Right renal cortex interstitium (tissue), 3 donors: Measurements from ENCODE around the gene RPL3. TPM values are rescaled to one million over a fixed set of nuclear protein-coding genes. Genes with fewer than 3 reads are reported as not detected.
"Not testable (repeated sequence)": the region's sequence is repeated elsewhere in the genome, so short reads cannot be mapped to it uniquely, and the experiment has no call there.

Experiments
- DNase-seq, 3 donors: peaks; one replicate each; pipeline ENCODE4 v3.0.0-alpha.2; 2013; ENCODE audit warnings: low read depth in 3 of 3, low spot score in 2 of 3
- polyA plus RNA-seq, 3 donors: library from polyadenylated mRNA; unstranded; fragments of 120-200 nt; gene quantifications; one replicate each; pipeline ENCODE4 v1.2.1, GENCODE V29; 2013; ENCODE audit not compliant: insufficient read length in 3 of 3

Gene RPL3
- polyA plus RNA-seq, 3 donors = 3,033 to 3,217 (median 3,141) TPM

GRCh38 chr22:39352306-39352891 lies 33.0 kb upstream of the RPL3 start:
- no peak for DNase-seq

DNA sequence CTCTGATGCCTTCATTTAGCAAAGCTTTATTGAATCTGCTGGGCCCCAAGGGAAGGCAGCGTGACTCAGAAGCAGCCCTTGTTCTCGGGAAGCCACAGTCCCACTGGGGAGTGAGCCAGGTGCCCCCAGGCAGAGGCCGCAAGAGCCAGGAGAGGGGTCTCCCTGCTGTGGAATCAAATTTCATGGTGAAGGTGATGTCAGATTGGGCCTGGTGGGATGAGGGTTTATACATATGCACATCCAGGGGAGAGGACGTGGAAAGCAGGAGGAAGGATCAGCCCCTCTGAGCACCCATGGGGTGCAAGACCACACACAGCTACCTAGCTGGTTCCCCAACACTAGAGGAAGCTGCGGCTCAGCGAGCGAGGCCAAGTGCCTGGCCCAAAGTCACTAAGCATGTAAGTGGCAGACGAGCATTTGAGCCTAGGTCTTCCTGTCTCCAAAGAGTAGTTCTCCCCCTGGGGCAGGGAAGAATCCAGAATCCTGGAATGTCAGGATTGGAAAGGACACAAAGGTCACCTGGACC lies 32.3 kb upstream of the RPL3 start:
- DNase-seq = no peak

DNA sequence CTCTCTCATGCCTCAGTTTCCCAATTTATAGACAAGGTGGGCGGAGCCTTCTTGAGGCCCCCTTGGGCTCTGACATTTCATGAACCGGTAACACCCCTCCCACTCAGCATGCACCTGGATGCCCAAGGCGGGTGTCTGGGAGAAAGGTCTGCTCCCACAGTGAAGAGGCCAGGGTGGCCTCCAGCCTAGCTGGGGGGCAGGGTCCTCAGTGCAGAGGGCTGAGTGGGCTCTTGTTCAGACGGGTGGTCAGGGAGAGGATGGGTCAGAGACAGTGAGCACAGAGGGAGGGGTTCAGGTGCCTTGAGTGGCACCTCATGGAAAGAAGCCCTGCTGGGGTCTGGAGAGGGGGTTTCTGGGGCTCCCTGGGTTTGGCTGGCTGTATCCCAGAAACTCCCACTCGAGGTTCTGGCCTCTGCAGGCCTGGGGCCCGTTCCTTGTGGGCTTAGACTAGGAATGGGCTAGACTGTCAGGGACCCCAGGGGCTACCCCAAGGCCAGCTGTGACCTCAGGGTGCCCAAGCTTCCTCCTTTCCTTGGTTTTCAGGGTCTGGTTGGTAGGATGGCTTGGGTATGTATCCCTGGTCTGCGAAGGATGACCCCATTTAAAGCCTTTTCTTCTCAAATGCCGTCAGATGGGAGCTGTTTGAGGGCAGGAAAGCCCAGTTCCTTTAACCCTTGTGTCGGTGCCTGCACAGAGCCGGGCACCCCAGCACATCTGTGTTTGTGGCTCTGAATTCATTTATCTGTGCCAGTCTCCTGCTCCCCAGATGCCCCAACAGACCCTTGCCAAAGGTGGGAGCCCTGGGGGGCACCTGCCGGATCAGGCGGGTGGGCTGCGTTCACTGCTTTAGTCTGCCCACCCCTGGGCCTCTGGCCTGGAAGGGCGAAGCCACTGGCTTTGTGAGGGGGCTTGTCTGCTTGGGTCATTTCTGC lies 31.6 kb upstream of the RPL3 start:
- DNase-seq = no peak

GRCh38 chr22:39349967-39350726 lies 30.7 kb upstream of the RPL3 start, which contains the start of gene SYNGR1:
TSS of gene SYNGR1 (plus strand) at chr22:39349991. CDS start at chr22:39350011, 20 bp downstream.
- DNase-seq = no peak

DNA sequence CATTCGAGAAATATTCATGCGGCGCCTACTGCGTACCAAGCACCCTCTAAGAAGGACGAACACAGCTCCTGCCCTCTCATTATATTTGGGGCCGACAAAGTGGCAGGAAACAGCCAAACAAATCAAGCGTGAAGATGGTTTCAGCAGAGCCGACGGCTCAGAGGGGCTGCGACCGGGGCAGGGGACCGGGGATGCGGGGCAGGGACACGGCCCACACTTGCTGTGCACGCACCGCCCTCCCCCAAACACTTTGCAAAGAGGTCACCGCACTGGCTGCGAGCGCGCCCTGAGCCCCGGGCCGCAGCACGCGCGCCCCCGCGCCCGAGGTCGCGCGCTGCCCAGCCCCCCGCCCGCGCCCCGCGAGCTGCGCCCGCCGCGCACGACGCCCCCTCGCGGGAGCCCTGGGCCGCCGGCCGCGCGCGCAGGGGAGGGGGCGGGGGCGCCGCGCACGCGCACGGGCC lies 30.1 kb upstream of the RPL3 start:
- DNase-seq = no peak

DNA sequence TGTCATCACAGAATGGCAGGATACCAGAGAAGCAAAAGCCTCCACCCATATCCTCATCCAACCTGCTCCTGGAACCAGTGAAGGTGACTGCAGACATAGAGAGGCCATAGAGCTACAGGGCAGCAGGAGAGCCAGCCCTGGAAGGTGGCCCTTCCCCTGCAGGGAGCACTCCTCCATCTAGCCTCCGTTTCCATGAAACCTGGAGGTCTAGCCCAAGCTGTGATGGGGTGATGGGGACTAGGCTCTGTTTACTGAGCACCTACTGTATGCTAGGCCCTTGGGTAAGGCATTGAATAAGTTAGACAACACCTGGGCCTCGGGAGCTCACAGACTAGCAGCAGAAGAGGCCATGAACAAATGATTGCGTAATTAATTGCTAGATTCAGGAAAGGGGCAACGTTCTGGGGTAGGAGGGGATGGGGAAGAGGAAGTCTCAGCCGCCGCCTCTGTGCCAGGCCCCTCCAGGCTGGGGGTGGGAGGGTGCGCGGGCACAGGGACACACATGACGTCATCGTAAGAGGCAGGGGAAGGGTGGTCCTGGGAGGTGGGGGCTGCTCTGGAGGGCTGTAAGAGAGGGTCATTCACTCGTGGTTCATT lies 29.6 kb upstream of the RPL3 start:
- no peak for DNase-seq

DNA sequence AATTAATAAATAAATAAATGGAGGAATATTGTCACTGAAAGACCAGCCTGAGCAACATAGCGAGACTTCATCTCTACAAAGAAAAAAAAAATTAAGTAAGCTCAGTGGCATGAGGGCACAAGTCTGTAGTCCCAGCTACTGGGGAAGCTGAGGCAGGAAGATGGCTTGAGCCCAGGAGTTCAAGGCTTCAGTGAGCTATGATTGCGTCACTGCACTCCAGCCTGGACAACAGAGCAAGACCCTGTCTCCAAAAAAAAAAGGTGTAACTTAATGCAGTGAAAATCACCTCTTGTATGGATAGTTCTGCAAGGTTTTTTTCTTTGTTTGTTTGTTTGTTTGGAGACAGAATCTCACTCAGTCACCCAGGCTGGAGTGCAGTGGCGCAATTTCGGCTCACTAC lies 25.8 kb upstream of the RPL3 start:
- DNase-seq = no peak

- DNase-seq = no peak
Measured at GRCh38 chr22:39344046-39344390, 24.6 kb upstream of the RPL3 start.

- no peak for DNase-seq
Measured at GRCh38 chr22:39343259-39344045, 24.0 kb upstream of the RPL3 start.

DNA sequence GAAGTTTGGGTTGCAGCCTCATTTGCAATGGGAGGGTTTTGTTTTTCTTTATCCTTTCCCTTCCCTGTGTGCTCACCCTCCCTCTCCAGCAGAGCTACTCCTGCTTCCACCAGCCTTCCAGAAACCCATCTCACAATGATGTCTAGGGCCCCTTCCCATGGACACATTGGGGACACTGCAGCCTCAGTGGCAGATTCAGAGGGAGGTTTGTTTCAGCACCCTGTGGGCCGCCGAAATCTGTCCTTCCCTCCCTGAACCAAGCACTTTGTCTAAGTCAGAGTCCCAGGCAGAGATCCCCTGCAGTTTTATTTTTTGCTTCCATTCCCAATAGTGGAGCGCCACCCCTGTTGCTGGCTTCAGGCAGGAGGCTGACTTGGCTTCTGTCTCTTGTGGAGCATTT lies 21.8 kb upstream of the RPL3 start:
- DNase-seq = no peak

- not testable (repeated sequence) for DNase-seq
Measured at GRCh38 chr22:39339775-39340174, 20.4 kb upstream of the RPL3 start.

- no peak for DNase-seq
Measured at GRCh38 chr22:39336411-39336810, 17.0 kb upstream of the RPL3 start.

- DNase-seq = no peak
Measured at GRCh38 chr22:39332441-39333064, 13.1 kb upstream of the RPL3 start.

DNA sequence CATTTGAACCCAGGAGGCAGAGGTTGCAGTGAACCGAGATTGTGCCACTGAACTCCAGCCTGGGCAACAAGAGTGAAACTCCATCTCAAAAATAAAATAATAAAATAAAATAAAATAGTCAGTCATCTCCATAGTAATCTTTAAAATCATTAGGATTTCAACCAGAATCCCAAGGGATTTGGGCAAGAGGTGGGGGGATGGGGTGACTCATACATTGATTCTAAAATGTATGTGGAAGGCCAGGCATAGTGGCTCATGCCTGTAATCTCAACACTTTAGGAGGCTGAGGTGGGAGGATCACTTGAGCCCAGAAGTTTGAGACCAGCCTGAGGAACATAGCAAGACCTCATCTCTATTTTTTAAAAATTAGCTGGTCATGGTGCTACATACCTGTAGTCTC lies 11.1 kb upstream of the RPL3 start:
- DNase-seq = not testable (repeated sequence)

- no peak for DNase-seq
Measured at GRCh38 chr22:39327995-39328754, 8.8 kb upstream of the RPL3 start.

GRCh38 chr22:39325392-39325932 lies 6.0 kb upstream of the RPL3 start:
- DNase-seq = no peak

DNA sequence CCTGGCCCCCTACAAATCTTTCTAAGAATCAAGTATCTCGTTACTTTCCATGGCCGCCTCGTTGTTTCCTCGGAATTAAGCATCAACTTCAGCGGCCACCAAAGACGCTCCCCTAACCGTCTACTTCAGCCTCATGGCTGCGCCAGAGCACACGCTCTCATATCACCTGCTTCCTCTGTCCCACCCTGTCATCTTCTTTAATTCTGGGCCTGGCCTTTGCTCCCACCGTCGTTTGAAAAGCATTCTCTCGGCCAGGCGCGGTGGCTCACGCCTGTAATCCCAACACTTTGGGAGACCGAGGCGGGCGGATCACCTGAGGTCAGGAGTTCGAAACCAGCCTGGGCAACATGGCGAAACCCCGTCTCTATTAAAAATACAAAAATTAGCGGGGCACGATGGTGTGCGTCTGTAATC lies 1.2 kb upstream of the RPL3 start:
- not testable (repeated sequence) for DNase-seq

- DNase-seq = no peak
Measured at GRCh38 chr22:39318507-39319283, 728 bp downstream of the RPL3 start.
